DMS 273 treated with DMSO at 0.1 percent for 48 hours (cell line): Measurements from ENCODE around the gene ZNF83.
"Not testable (repeated sequence)": the region's sequence is repeated elsewhere in the genome, so short reads cannot be mapped to it uniquely, and the experiment has no call there.

Experiments
- DNase-seq: peaks from one replicate; lab custom pipeline; 2025; lab: John Stamatoyannopoulos, UW

Gene ZNF83

DNA sequence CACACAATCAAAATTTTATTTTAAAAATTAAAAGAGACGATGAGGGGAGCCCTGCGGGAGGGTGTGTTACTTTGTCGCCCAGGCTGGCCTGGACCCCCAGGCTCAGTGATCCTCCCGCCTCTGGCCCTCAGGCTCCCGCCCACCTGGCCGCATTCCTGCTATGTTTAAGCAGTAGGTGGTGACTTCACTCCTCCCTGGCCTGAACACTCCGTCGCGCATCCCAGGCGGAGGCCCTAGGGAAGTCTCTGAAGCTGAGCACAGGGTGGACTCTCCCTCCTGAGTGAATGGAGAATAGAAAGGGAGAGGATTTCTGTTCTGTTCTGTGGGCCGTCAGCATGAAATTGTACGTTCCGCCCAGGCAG, 68.5 kb downstream of the ZNF83 start:
- DNase-seq = not testable (repeated sequence)

DNA sequence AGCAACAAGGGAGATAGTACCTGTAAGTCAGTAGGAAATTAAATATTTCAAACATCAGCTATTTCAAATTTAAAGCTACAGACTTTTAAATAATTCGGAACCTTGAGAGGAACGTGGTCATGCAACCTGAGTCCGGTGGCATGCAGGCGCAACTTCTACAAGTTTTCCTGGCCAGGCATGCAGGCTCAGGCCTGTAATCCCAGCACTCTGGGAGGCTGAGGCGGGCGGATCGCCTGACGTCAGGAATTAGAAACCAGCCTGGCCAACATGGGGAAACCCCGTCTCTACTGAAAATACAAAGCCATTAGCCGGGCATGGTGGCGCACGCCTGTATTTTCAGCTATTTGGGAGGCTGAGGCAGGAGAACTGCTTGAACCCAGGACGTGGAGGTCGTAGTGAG, 70.2 kb downstream of the ZNF83 start:
- no peak for DNase-seq

DNA sequence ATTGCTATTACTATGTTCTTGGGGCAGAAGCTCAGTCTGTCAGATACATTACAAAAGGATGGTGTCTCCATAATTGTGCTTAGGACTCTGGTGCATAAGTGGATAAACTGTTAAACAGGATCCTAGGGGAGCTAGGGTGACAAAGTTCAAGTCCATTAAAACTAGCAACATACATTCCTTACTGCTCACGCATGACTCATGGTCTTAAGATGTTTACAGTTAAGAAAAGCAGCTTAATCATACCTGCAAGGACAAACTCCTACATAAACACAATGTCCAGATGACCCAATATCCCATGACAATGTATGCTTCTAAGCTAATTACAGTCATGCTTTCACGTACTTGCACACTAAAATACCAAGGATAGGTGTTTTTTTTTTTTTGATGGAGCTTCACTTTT, 71.6 kb downstream of the ZNF83 start:
- no peak for DNase-seq

DNA sequence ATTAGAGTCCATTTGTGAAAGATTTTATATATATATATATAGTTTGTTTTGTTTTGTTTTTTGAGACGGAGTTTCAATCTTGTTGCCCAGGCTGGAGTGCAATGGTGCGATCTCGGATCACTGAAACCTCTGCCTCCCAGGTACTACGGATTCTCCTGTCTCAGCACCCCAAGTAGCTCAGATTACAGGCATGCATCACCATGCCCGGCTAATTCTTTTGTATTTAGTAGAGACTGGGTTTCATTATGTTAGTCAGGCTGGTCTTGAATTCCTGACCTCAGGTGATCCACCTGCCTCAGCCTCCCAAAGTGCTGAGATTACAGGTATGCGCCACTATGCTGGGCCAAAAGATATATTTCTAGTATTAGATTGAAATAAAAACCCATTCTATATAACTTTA, 72.0 kb downstream of the ZNF83 start:
- DNase-seq = no peak
